AG20443 (cell line): Measurements from ENCODE around the gene ETDA.
"Not testable (repeated sequence)": the region's sequence is repeated elsewhere in the genome, so short reads cannot be mapped to it uniquely, and the experiment has no call there.

Source experiments
- DNase-seq: peaks from one replicate; pipeline ENCODE4 v3.0.0; 2012; ENCODE audit warnings: low spot score, mixed read lengths

Gene ETDA

GRCh38 chrX:135252011-135252518, at the start of gene ETDA:
TSS of gene ETDA (plus strand) at chrX:135252061. CDS start at chrX:135253277, 1,216 bp downstream.
- DNase-seq = not testable (repeated sequence)

GRCh38 chrX:135206427-135206826, 45.4 kb upstream of the ETDA start:
- not testable (repeated sequence) for DNase-seq

- no peak for DNase-seq
Observed at GRCh38 chrX:135213200-135213844, 38.5 kb upstream of the ETDA start.

DNA sequence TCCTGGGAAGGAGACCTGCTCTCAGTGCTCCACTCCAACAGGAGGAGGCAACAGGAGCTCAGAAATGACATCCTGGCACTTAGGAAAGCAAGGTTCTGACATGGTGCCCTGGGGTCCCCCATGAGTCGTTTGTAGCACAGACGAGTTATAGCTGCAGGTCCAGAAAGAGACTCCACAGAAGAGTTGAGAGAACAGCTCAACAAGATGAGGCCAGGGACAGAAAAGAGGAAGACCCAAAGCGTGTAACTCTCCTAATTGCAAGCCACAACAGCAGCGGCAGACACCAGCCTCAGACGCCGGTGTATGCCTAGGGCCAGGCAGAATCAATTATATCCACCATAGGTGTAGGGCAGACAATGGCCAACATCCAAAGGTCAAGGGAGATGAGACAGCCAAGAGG, 5.9 kb upstream of the ETDA start:
- DNase-seq = not testable (repeated sequence)

GRCh38 chrX:135256087-135256684, 4.3 kb downstream of the ETDA start:
- not testable (repeated sequence) for DNase-seq

GRCh38 chrX:135256923-135257322, 5.1 kb downstream of the ETDA start:
- DNase-seq = no peak

DNA sequence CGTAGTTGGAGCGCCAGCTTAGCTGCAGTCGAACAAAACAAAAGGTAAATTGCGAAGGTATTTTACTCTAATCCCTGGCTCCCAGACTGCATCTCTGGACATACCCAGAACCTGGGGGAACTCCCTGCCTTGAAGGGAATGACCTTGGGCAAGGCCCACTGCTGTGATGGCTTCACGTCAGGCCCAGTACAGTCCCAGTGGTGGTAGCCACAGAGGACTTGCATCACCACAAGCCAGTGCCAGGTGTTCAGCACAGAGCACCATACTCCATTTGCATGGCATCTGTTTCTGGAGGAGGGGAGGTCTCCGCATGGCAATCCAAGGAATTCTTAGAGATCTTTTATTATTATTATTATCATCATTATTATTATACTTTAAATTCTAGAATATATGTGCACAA, 5.6 kb downstream of the ETDA start:
- DNase-seq = no peak

DNA sequence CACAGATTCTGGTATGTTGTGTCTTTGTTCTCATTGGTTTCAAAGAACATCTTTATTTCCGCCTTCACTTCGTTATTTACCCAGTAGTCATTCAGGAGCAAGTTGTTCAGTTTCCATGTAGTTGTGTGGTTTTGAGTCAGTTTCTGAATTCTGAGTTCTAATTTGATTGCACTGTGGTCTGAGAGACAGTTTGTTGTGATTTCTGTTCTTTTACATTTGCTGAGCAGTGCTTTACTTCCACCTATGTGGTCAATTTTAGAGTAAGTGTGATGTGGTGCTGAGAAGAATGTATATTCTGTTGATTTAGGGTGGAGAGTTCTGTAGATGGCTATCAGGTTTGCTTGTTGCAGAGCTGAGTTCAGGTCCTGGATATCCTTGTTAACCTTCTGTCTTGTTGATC, 9.1 kb downstream of the ETDA start:
- DNase-seq = not testable (repeated sequence)

GRCh38 chrX:135263376-135263775, 11.5 kb downstream of the ETDA start:
- not testable (repeated sequence) for DNase-seq

DNA sequence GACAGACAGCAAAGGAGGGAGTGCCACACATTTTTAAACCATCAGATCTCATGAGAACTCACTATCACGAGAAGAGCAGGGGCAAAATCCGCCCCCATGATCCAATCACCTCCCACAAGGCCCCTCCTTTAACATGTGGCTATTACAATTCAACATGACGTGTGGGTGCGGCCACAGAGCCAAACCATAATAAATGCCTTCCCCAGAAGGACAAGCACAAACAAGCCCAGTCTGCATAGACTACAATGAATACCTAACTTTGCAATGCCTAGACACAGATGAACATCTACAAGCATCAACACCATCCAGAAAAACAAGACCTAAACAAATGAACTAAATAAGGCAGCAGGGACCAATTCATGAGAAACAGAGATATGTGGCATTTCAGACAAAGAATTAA, 12.3 kb downstream of the ETDA start:
- no peak for DNase-seq

GRCh38 chrX:135273162-135273561, 21.3 kb downstream of the ETDA start:
- DNase-seq = no peak

DNA sequence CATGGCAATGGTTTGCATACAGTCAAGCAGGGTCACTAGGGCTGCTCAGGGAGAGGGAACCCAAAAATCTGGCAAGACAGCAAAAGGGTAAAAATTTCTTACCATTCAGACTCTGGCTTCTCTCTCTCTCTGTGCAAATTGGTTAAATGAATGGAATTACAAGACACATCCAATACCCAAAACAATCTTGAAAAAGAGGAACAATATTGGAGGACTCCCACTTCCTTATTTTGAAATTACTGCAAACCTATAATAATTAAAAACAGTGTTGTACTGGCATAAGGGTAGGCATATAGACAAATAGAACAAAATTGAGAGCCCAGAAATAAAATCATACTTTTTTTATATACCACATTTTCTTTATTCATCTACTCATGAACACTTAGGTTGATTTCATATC, 24.1 kb downstream of the ETDA start:
- DNase-seq = no peak

- DNase-seq = no peak
Observed at GRCh38 chrX:135287266-135287823, 35.5 kb downstream of the ETDA start.

DNA sequence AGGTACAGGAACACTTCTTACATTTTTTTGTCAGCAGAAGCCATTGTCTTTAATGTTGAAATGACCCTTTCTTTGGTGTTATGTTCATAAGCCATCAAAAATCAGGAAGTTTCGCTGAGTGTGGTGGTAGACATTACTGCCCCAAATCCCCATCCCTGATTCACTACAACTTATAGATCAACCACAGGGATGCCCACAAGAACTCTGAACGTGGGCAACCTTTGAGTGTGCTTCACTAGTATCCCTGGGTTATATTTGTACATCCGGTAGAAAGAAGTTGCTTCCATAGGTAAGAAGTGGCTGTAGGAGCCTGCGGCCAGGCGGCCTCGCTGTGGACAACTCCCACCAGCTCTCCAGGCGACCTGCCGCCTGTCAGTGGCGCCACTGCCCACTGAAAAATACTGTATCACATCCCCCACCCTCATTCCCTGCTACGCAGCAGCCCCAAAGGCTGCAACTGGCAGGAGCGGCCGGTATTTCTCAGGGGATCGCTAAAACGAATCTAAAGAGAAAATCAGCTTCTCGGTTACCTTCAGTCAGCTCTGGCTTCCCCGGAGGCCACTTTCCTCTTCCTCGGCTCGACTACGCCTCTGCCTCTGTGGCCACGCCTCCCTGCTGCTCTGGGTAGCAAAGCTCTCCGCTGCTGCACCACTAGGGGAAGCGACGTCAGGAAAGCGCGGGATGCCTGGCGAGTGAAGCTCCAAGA, 43.5 kb downstream of the ETDA start:
- DNase-seq = peak; percentile 34

DNA sequence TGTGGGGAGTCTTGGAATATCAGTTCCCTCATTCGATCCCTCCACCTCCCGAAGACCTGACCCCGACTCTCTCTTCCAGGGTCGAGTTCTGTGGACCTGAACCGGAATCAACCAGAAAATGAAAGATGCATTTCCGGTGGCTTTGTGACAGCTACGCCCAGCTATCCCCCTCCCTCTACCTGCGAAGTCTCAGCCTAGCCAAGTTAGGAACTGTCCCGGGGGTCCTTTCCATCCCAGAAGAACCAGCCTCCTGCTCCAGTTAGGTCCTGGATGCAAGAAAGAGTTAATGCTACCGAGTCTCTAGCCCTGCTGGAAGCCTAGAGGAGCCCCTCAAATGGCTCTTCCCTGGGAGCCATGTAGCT, 44.1 kb downstream of the ETDA start:
- no peak for DNase-seq

DNA sequence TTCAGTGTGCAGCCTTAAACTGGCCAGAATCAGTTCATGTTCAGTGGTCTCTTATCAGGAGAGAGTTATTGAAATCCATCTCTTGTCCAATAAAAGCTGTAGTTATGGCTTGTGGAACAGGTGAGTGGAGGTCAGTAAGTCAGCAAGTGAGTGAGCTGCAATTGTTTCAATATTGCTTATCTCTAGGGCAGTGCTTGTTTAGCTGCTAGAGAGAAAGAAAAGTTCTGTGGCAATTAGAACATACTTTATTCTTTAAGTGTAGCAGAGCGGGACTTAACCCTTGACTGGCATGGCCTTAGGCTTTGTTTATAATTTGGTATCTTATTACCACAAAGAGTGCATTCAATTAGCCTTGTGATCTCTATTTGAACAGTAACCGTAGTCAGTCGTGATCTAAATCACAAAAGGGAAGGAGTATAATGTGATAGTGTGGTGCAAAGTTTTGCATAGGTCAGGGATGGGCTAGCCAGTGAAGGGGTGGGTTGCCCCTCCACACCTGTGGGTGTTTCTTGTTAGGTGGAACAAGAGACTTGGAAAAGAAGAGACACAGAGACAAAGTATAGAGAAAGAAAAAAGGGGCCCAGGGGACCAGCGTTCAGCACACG, 50.5 kb downstream of the ETDA start:
- no peak for DNase-seq
